ENCODE data around the gene PSMA4.

DNA sequence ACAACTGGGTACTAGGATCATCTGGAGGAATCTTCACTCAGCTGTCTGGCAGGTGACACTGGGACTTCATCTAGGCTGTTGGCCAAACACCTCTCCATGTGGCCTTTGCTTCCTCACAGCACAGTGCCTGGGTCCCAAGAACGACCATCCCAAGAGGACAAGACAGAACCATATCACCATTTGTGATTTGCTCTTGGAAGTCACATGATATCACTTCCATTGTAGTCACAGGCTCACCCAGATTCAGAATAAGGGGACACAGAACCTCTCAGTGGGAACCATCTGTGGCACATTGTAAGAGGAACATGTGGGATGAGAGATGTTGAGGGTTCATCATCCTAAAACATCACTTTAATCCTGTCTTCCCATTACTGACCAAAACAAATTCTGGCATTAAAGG lies 1.9 kb upstream of the PSMA4 start:
- no peak for TF ChIP-seq IRF3 (IDR thresholded peaks at IDR 0.05)
- no peak for TF ChIP-seq CTCF (IDR thresholded peaks at IDR 0.05 in 2 of 3, conservative IDR thresholded peaks at IDR 0.05 in 1 of 3; ENCODE audit: control insufficient read depth in 2 of 3, extremely low read depth in 1 of 3, insufficient read depth in 1 of 3, low read depth in 3 of 3, low read length in 3 of 3)
- TF ChIP-seq SIX5 (IDR thresholded peaks at IDR 0.05; ENCODE audit: low read depth, low read length, severe bottlenecking), result no peak
- TF ChIP-seq STAT1 (conservative IDR thresholded peaks at IDR 0.05), result no peak
- no peak for TF ChIP-seq PBX3 (IDR thresholded peaks at IDR 0.05; ENCODE audit: insufficient replicate concordance, low read depth, low read length)
- TF ChIP-seq POLR2A (IDR thresholded peaks at IDR 0.05; ENCODE audit: low read depth, low read length), result no peak
- TF ChIP-seq, protein P1, sequence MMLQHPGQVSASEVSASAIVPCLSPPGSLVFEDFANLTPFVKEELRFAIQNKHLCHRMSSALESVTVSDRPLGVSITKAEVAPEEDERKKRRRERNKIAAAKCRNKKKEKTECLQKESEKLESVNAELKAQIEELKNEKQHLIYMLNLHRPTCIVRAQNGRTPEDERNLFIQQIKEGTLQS (IDR thresholded peaks at IDR 0.05; ENCODE audit: borderline replicate concordance, extremely low read depth, low read depth, low read length), result no peak
- no peak for TF ChIP-seq BCL3 (IDR thresholded peaks at IDR 0.05; ENCODE audit: borderline replicate concordance, insufficient read depth, low read depth, low read length, poor library complexity, severe bottlenecking)
- TF ChIP-seq, protein P2, sequence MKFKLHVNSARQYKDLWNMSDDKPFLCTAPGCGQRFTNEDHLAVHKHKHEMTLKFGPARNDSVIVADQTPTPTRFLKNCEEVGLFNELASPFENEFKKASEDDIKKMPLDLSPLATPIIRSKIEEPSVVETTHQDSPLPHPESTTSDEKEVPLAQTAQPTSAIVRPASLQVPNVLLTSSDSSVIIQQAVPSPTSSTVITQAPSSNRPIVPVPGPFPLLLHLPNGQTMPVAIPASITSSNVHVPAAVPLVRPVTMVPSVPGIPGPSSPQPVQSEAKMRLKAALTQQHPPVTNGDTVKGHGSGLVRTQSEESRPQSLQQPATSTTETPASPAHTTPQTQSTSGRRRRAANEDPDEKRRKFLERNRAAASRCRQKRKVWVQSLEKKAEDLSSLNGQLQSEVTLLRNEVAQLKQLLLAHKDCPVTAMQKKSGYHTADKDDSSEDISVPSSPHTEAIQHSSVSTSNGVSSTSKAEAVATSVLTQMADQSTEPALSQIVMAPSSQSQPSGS (IDR thresholded peaks at IDR 0.05; ENCODE audit: low read length), result no peak
- TF ChIP-seq RAD21 (IDR thresholded peaks at IDR 0.05; ENCODE audit: insufficient read depth, low read depth, low read length), result no peak
- TF ChIP-seq POLR2AphosphoS5 (IDR thresholded peaks at IDR 0.05; ENCODE audit: low read length), result no peak
- no peak for TF ChIP-seq ZBED1 (IDR thresholded peaks at IDR 0.05; ENCODE audit: borderline replicate concordance)
